Measurements from ENCODE around the gene ZNF670.
A peak's percentile ranks its signal among the peaks of the same experiment; 100 is the strongest.

ZNF670 gene

DNA sequence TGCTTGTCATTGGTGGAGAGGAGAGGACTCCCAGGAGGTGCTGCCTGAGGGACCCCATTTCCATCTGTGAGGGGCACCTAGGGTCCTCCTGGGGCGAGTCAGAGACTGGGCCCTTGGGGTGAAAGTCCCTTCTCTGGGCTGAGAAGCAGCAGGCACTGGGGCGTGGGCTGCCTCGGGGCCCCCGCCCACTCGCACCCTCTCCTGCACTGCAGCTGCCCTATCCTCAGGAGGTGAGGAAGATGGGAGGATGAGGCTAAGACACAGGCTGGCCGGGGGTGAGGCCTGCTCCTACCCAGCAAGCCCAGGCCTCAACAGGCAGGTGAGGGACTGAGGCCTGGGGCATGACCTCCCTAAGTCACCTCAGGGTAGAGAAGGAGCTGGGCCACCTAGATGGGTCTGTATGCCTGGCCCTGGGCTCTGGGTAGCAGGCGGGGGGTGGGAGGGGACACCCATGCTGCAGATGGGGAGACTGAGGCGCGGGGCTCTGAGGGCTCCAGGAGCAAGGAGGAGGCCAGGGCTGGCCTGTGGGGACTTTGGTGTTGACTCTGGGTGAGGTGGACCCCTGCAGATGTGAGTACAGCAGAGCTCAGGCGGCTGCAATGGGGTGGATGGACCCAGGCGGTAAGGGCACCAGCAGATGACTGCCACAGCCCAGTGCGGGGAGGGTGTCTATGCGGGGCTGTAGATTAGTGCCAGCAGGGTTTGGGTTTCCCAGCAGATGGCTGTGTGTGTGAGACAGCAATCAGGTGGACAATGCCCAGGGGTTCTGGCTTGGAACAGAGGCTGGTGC is 35.9 kb upstream of the ZNF670 start:
- Histone ChIP-seq H3K27ac (ENCODE audit: low read depth, low read length) (no peak overlapping the region), H3K4me1 (ENCODE audit: control insufficient read depth, insufficient read depth, low read length) (peaks cover 3% of the 10 kb centered on the region; the same call in 1 of the 2 replicates), H3K9ac (ENCODE audit: low read length) (no peak overlapping the region), H3K27me3 (ENCODE audit: control insufficient read depth, insufficient read depth, low read length) (peaks cover 41% of the 10 kb centered on the region), H3K4me3 (ENCODE audit: low read depth, low read length) (no peak overlapping the region), H3K36me3 (ENCODE audit: control insufficient read depth, insufficient read depth, low read length) (no peaks in the 10 kb centered on the region), H3K9me3 (ENCODE audit: control insufficient read depth, insufficient read depth, low read depth, low read length) (no peaks in the 10 kb centered on the region)

DNA sequence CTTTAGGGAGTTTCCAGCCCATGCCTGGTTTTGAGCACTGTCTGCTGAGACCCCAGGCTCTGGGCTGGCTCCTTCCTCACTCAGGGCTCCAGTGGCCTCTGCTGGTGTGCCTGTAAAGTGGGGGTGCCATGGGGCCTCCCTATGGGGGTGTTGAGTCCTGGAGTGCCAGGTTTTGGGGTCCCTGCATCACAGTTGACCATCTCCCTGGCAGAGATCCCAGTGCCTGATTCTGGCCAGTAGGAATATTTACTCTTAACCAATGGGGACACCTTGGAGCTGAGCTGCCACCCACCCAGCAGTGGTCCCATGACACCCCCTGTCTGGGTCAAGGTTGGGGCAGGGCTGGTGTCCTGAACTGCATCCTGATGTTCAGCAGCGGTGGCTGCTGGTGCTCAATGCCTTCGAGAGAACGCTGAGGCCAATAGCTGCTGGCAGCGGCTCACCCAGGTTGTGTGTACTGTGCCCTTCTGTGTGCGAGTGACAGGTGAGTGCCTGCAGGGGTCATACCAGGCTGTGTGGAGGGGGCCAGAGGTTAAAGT is 35.2 kb upstream of the ZNF670 start:
- H3K27me3 ChIP-seq (ENCODE audit: control insufficient read depth, insufficient read depth, low read length) = peaks cover 46% of the 10 kb centered on the region
- no peak overlapping the region for H3K27ac ChIP-seq (ENCODE audit: low read depth, low read length)
- H3K9me3 ChIP-seq (ENCODE audit: control insufficient read depth, insufficient read depth, low read depth, low read length) = no peaks in the 10 kb centered on the region
- peaks cover 3% of the 10 kb centered on the region; the same call in 1 of the 2 replicates for H3K4me1 ChIP-seq (ENCODE audit: control insufficient read depth, insufficient read depth, low read length)
- no peaks in the 10 kb centered on the region for H3K36me3 ChIP-seq (ENCODE audit: control insufficient read depth, insufficient read depth, low read length)
- no peak overlapping the region for H3K4me3 ChIP-seq (ENCODE audit: low read depth, low read length)
- H3K9ac ChIP-seq (ENCODE audit: low read length) = no peak overlapping the region

- peaks cover 49% of the 10 kb centered on the region for H3K27me3 ChIP-seq (ENCODE audit: control insufficient read depth, insufficient read depth, low read length)
Observed at GRCh38 chr1:247113094-247113497, 34.5 kb upstream of the ZNF670 start.

GRCh38 chr1:247112479-247112781 is 33.8 kb upstream of the ZNF670 start:
- H3K4me1 ChIP-seq (ENCODE audit: control insufficient read depth, insufficient read depth, low read length) = peaks cover 3% of the 10 kb centered on the region; the same call in 1 of the 2 replicates
- H3K4me3 ChIP-seq (ENCODE audit: low read depth, low read length) = peak overlapping the region; percentile 95
- no peak overlapping the region for H3K9ac ChIP-seq (ENCODE audit: low read length)
- H3K27ac ChIP-seq (ENCODE audit: low read depth, low read length) = no peak overlapping the region
- no peaks in the 10 kb centered on the region for H3K36me3 ChIP-seq (ENCODE audit: control insufficient read depth, insufficient read depth, low read length)
- no peaks in the 10 kb centered on the region for H3K9me3 ChIP-seq (ENCODE audit: control insufficient read depth, insufficient read depth, low read depth, low read length)
- peaks cover 52% of the 10 kb centered on the region for H3K27me3 ChIP-seq (ENCODE audit: control insufficient read depth, insufficient read depth, low read length)

More at GRCh38 chr1:247113094-247113497, 34.5 kb upstream of the ZNF670 start:
- H3K9me3 ChIP-seq (ENCODE audit: control insufficient read depth, insufficient read depth, low read depth, low read length) = no peaks in the 10 kb centered on the region
- H3K27ac ChIP-seq (ENCODE audit: low read depth, low read length) = no peak overlapping the region
- peaks cover 3% of the 10 kb centered on the region; the same call in 1 of the 2 replicates for H3K4me1 ChIP-seq (ENCODE audit: control insufficient read depth, insufficient read depth, low read length)
- no peak overlapping the region for H3K9ac ChIP-seq (ENCODE audit: low read length)
- H3K36me3 ChIP-seq (ENCODE audit: control insufficient read depth, insufficient read depth, low read length) = no peaks in the 10 kb centered on the region
- H3K4me3 ChIP-seq (ENCODE audit: low read depth, low read length) = no peak overlapping the region

DNA sequence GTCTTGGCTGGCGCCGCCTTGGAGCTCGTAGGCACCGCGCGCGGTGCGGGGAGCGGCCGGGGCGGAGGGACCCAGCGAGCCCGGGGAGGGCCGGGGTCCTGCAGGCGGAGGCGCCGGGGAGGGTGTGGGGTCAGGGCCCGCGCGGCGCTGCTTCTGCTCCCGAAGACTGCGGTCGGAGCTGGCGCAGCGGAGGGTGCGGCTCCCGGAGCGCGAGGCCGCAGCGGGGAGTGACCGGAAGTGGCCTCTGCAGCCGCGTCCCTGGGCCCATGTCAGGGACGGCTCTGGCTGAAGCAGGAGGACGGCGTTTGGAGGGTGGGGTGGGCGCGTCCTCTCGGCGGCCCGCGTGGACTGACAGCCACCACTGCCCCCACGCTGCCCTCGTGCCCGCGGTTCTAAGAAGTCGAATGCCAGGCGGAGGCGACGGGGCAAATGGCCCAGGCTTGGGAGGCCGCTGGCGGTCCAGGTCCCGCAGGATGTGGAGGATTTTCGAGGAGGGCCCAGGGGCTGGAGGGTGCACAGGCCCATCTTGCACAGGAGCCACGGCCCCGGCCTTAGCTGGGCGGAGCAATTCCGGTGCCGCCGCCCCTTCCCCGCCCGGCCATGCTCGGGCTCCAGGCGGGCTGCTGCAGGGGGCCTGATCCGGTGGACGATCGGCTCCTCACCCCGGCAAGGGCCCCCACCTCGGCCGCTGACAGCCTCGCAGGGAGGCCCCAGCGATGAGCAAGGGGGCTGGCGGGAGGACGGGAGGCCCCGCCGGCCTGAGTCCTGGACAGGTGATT is 33.3 kb upstream of the ZNF670 start:
- Histone ChIP-seq H3K27ac (ENCODE audit: low read depth, low read length) (no peak overlapping the region), H3K4me1 (ENCODE audit: control insufficient read depth, insufficient read depth, low read length) (peaks cover 3% of the 10 kb centered on the region; the same call in 1 of the 2 replicates), H3K9me3 (ENCODE audit: control insufficient read depth, insufficient read depth, low read depth, low read length) (no peaks in the 10 kb centered on the region), H3K27me3 (ENCODE audit: control insufficient read depth, insufficient read depth, low read length) (peaks cover 54% of the 10 kb centered on the region), H3K36me3 (ENCODE audit: control insufficient read depth, insufficient read depth, low read length) (no peaks in the 10 kb centered on the region), H3K9ac (ENCODE audit: low read length) (peak overlapping the region; percentile 72), H3K4me3 (ENCODE audit: low read depth, low read length) (peak overlapping the region; percentile 95)

- peak overlapping the region; percentile 72 for H3K9ac ChIP-seq (ENCODE audit: low read length)
- H3K36me3 ChIP-seq (ENCODE audit: control insufficient read depth, insufficient read depth, low read length) = no peaks in the 10 kb centered on the region
- no peaks in the 10 kb centered on the region for H3K9me3 ChIP-seq (ENCODE audit: control insufficient read depth, insufficient read depth, low read depth, low read length)
- peak overlapping the region; percentile 95 for H3K4me3 ChIP-seq (ENCODE audit: low read depth, low read length)
- H3K27me3 ChIP-seq (ENCODE audit: control insufficient read depth, insufficient read depth, low read length) = peaks cover 54% of the 10 kb centered on the region
- no peak overlapping the region for H3K27ac ChIP-seq (ENCODE audit: low read depth, low read length)
- peaks cover 3% of the 10 kb centered on the region; the same call in 1 of the 2 replicates for H3K4me1 ChIP-seq (ENCODE audit: control insufficient read depth, insufficient read depth, low read length)
Observed at GRCh38 chr1:247111259-247111699, 32.7 kb upstream of the ZNF670 start.

DNA sequence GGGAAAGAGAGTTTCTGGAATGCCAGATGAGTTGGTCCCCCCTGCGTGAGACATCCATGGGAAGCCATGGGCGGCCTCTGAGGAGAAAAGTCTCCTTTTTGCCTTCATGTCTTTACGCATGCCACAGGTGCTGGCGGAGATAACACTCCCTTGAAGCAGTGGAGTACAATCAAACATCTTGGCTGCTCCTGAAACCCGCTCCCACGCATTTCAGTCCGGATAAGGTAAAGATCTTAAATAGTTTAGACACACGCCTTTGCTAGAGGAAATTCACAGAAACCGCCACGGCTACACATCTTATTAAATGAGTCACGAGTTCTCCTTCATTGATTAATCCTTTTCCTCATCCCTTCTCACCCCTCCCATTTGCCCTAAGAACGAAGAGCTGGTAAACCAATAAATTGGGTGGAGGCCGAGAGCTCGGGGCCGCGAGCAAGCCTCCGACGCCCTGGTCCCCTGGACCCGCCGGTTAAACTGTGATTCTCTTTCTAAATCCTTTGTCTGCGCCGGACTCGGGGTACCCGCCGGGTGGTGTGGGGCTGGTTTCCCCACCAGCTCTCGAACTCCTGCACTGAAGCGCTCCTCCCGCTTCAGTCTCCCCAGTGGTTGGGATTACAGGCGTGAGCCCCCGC is 32.1 kb upstream of the ZNF670 start:
- H3K4me3 ChIP-seq (ENCODE audit: low read depth, low read length) = peak overlapping the region; percentile 95
- no peak overlapping the region for H3K27ac ChIP-seq (ENCODE audit: low read depth, low read length)
- peaks cover 54% of the 10 kb centered on the region for H3K27me3 ChIP-seq (ENCODE audit: control insufficient read depth, insufficient read depth, low read length)
- H3K9me3 ChIP-seq (ENCODE audit: control insufficient read depth, insufficient read depth, low read depth, low read length) = no peaks in the 10 kb centered on the region
- H3K9ac ChIP-seq (ENCODE audit: low read length) = peak overlapping the region; percentile 72
- H3K4me1 ChIP-seq (ENCODE audit: control insufficient read depth, insufficient read depth, low read length) = peaks cover 9% of the 10 kb centered on the region
- H3K36me3 ChIP-seq (ENCODE audit: control insufficient read depth, insufficient read depth, low read length) = no peaks in the 10 kb centered on the region

DNA sequence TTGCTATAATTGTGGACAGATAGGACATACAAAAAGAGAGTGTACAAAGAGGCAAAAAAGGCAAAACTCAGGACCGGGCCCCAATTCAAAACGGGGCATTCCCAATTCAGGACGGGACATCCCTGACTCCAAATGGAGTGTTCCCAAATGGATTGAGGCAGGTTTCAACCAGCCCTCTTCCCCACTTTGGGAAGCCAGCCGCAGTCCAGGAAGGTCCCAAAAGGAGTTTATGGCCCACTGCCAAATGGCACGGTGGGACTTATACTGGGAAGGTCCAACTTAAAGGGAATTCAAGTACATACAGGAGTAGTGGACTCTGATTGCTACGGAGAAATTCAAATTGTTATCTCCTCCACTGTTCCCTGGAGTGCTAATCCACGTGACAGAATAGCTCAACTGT is 29.1 kb upstream of the ZNF670 start:
- Histone ChIP-seq H3K4me1 (ENCODE audit: control insufficient read depth, insufficient read depth, low read length) (peaks cover 18% of the 10 kb centered on the region), H3K27ac (ENCODE audit: low read depth, low read length) (no peak overlapping the region), H3K9me3 (ENCODE audit: control insufficient read depth, insufficient read depth, low read depth, low read length) (peaks cover 4% of the 10 kb centered on the region; the same call in 1 of the 2 replicates), H3K4me3 (ENCODE audit: low read depth, low read length) (no peak overlapping the region), H3K27me3 (ENCODE audit: control insufficient read depth, insufficient read depth, low read length) (peaks cover 43% of the 10 kb centered on the region), H3K36me3 (ENCODE audit: control insufficient read depth, insufficient read depth, low read length) (0 out of 2 replicates have a peak, but pooled peaks cover 3% of the 10 kb centered on the region), H3K9ac (ENCODE audit: low read length) (no peak overlapping the region)

GRCh38 chr1:247105966-247106365 is 27.4 kb upstream of the ZNF670 start:
- peaks cover 15% of the 10 kb centered on the region; the same call in 1 of the 2 replicates for H3K4me1 ChIP-seq (ENCODE audit: control insufficient read depth, insufficient read depth, low read length)
- H3K36me3 ChIP-seq (ENCODE audit: control insufficient read depth, insufficient read depth, low read length) = peaks cover 19% of the 10 kb centered on the region
- no peak overlapping the region for H3K4me3 ChIP-seq (ENCODE audit: low read depth, low read length)
- H3K9me3 ChIP-seq (ENCODE audit: control insufficient read depth, insufficient read depth, low read depth, low read length) = peaks cover 13% of the 10 kb centered on the region; the same call in 1 of the 2 replicates
- H3K27me3 ChIP-seq (ENCODE audit: control insufficient read depth, insufficient read depth, low read length) = peaks cover 25% of the 10 kb centered on the region
- no peak overlapping the region for H3K27ac ChIP-seq (ENCODE audit: low read depth, low read length)
- H3K9ac ChIP-seq (ENCODE audit: low read length) = no peak overlapping the region

- no peak overlapping the region for H3K9ac ChIP-seq (ENCODE audit: low read length)
- H3K27me3 ChIP-seq (ENCODE audit: control insufficient read depth, insufficient read depth, low read length) = peaks cover 17% of the 10 kb centered on the region
- H3K4me1 ChIP-seq (ENCODE audit: control insufficient read depth, insufficient read depth, low read length) = peaks cover 15% of the 10 kb centered on the region; the same call in 1 of the 2 replicates
- peak overlapping the region; percentile 11; the same call in 1 of the 2 replicates for H3K27ac ChIP-seq (ENCODE audit: low read depth, low read length)
- H3K9me3 ChIP-seq (ENCODE audit: control insufficient read depth, insufficient read depth, low read depth, low read length) = peaks cover 18% of the 10 kb centered on the region; the same call in 1 of the 2 replicates
- H3K36me3 ChIP-seq (ENCODE audit: control insufficient read depth, insufficient read depth, low read length) = peaks cover 28% of the 10 kb centered on the region
- H3K4me3 ChIP-seq (ENCODE audit: low read depth, low read length) = peak overlapping the region; percentile 87
Observed at GRCh38 chr1:247104965-247105364, 26.4 kb upstream of the ZNF670 start.
